Measurements from ENCODE around the gene TRIM3. TPM values are rescaled to one million over a fixed set of nuclear protein-coding genes. Genes with fewer than 3 reads are reported as not detected.

Gene TRIM3
- total RNA-seq, 1 experiment from 2014 or later, result 14.4 TPM

DNA sequence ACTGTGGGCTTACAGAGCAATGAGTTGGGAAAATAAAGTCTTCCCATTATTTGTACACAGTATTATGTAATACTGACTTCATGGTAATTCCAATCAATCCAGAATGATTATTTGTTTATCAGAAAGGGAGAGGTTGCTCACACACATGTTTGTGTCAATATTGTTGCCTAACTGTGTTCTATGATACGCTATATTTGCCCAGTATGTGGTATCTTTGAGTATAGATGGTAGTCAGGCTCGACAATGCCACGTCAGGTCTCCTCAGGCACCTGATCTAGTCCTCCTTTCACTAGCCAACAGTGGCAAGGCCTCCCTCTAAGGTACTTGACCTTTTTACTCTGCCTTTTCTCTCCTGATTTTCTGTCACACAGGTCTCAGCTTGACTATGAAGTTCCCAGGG is 28.6 kb upstream of the TRIM3 start:
- Histone ChIP-seq H3K23me2 (ENCODE audit: insufficient read length, low read depth, low read length, poor library complexity, severe bottlenecking) (no peaks in the 10 kb centered on the region), H3K18ac (ENCODE audit: insufficient read length, low read depth, low read length) (no peak overlapping the region), H4K8ac (replicated peaks; ENCODE audit: insufficient read length, low read depth, low read length) (no peak overlapping the region), H3K9ac (ENCODE audit: extremely low read depth, insufficient read length, low read length) (no peak overlapping the region), H3K14ac (ENCODE audit: insufficient read depth, low read length) (no peak overlapping the region), H3K79me2 (ENCODE audit: insufficient read depth, low read length) (no peaks in the 10 kb centered on the region), H3K4me2 (ENCODE audit: insufficient read depth, insufficient read length, low read length) (no peak overlapping the region), H2BK12ac (ENCODE audit: insufficient read length, low read depth, low read length) (no peak overlapping the region), H3K79me1 (ENCODE audit: insufficient read depth, low read depth, low read length, poor library complexity, severe bottlenecking) (no peaks in the 10 kb centered on the region), H3K56ac (ENCODE audit: insufficient read length, low read depth, low read length) (no peak overlapping the region), H2BK20ac (ENCODE audit: low read depth, low read length, poor library complexity, severe bottlenecking) (no peak overlapping the region), H4K20me1 (ENCODE audit: control insufficient read depth, insufficient read depth, insufficient read length) (no peaks in the 10 kb centered on the region), H4K91ac (ENCODE audit: insufficient read length, low read depth, low read length) (no peak overlapping the region), H3T11ph (ENCODE audit: low read length) (no peak overlapping the region), H2AFZ (ENCODE audit: low read length) (no peak overlapping the region), H4K5ac (ENCODE audit: insufficient read length, low read depth, low read length) (no peak overlapping the region), H3K27ac (ENCODE audit: insufficient read length, low read depth, low read length) (no peak overlapping the region), H3K9me3 (ENCODE audit: control insufficient read depth, low read depth, low read length) (no peaks in the 10 kb centered on the region), H3K23ac (ENCODE audit: insufficient read length, low read depth, low read length) (no peak overlapping the region), H2BK120ac (ENCODE audit: low read depth, low read length, poor library complexity, severe bottlenecking) (no peak overlapping the region), H2BK15ac (ENCODE audit: low read depth, low read length) (no peak overlapping the region), H3K27me3 (ENCODE audit: insufficient read depth, low read length) (no peaks in the 10 kb centered on the region), H3K4me1 (ENCODE audit: insufficient read depth, low read length) (no peaks in the 10 kb centered on the region), H2BK5ac (ENCODE audit: insufficient read length, low read length) (no peak overlapping the region), H2AK5ac (ENCODE audit: insufficient read length, low read length) (no peak overlapping the region), H3K4ac (ENCODE audit: low read depth, low read length) (no peak overlapping the region)
- Mint-ChIP-seq H3K36me3 (ENCODE audit: insufficient read depth in 1 of 3, low read depth in 3 of 3) (peaks cover 6 to 14% (median 8%) of the 10 kb centered on the region in 3 experiments; a peak in 3 of 7 replicates), H3K27me3 (ENCODE audit: low read depth) (no peaks in the 10 kb centered on the region), H3K27ac (no peak overlapping the region), H3K4me3 (no peak overlapping the region), H3K4me1 (peaks cover 2 to 3% of the 10 kb centered on the region in 2 experiments), H3K9me3 (no peaks in the 10 kb centered on the region)
- TF ChIP-seq, protein P1, sequence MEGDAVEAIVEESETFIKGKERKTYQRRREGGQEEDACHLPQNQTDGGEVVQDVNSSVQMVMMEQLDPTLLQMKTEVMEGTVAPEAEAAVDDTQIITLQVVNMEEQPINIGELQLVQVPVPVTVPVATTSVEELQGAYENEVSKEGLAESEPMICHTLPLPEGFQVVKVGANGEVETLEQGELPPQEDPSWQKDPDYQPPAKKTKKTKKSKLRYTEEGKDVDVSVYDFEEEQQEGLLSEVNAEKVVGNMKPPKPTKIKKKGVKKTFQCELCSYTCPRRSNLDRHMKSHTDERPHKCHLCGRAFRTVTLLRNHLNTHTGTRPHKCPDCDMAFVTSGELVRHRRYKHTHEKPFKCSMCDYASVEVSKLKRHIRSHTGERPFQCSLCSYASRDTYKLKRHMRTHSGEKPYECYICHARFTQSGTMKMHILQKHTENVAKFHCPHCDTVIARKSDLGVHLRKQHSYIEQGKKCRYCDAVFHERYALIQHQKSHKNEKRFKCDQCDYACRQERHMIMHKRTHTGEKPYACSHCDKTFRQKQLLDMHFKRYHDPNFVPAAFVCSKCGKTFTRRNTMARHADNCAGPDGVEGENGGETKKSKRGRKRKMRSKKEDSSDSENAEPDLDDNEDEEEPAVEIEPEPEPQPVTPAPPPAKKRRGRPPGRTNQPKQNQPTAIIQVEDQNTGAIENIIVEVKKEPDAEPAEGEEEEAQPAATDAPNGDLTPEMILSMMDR (conservative IDR thresholded peaks at IDR 0.05), result no peak
- DNase-seq, result no peak
- no CpG with 5 or more reads among the region's 3 CpGs for WGBS (ENCODE audit: extremely low coverage, insufficient read length, low lambda C conversion rate)

All from H9 (cell line).